Femur (tissue), 1 donor: ENCODE data around the gene HERC2.
"Not testable (repeated sequence)": the region's sequence is repeated elsewhere in the genome, so short reads cannot be mapped to it uniquely, and the experiment has no call there.

ENCODE experiments used
- DNase-seq: peaks from one replicate; pipeline ENCODE4 v3.0.0-alpha.2; 2017

HERC2 gene

GRCh38 chr15:28322129-28322588 is at the start of gene HERC2:
Gene HERC2, minus strand, starts transcription at chr15:28322179. Its CDS starts 746 bp downstream, at chr15:28321433.
- DNase-seq = not testable (repeated sequence)

- not testable (repeated sequence) for DNase-seq
These were observed 43.5 kb upstream of the HERC2 start for GRCh38 chr15:28365502-28365901.

GRCh38 chr15:28357984-28358383 is 36.0 kb upstream of the HERC2 start, which contains the start of gene GOLGA6L24:
Gene GOLGA6L24, minus strand, starts transcription at chr15:28358084. Its CDS starts 61 bp downstream, at chr15:28358023.
- not testable (repeated sequence) for DNase-seq

GRCh38 chr15:28321358-28322078 is 461 bp downstream of the HERC2 start:
- DNase-seq = not testable (repeated sequence)

GRCh38 chr15:28319725-28320124 is 2.3 kb downstream of the HERC2 start:
- DNase-seq = not testable (repeated sequence)

- not testable (repeated sequence) for DNase-seq
These were observed 3.2 kb downstream of the HERC2 start for GRCh38 chr15:28318828-28319227.

GRCh38 chr15:28318122-28318521 is 3.9 kb downstream of the HERC2 start:
- DNase-seq = not testable (repeated sequence)

- DNase-seq = not testable (repeated sequence)
These were observed 5.0 kb downstream of the HERC2 start for GRCh38 chr15:28316958-28317357.

GRCh38 chr15:28310454-28310853 is 11.5 kb downstream of the HERC2 start:
- DNase-seq = not testable (repeated sequence)

- not testable (repeated sequence) for DNase-seq
These were observed 13.3 kb downstream of the HERC2 start for GRCh38 chr15:28308718-28309117.

GRCh38 chr15:28305700-28306099 is 16.3 kb downstream of the HERC2 start:
- DNase-seq = not testable (repeated sequence)

GRCh38 chr15:28297434-28297833 is 24.5 kb downstream of the HERC2 start:
- DNase-seq = not testable (repeated sequence)

- not testable (repeated sequence) for DNase-seq
These were observed 25.2 kb downstream of the HERC2 start for GRCh38 chr15:28296814-28297213.

- DNase-seq = not testable (repeated sequence)
These were observed 26.9 kb downstream of the HERC2 start for GRCh38 chr15:28295009-28295563.

- DNase-seq = not testable (repeated sequence)
These were observed 27.4 kb downstream of the HERC2 start for GRCh38 chr15:28294560-28294959.

- DNase-seq = no peak
These were observed 32.1 kb downstream of the HERC2 start for GRCh38 chr15:28289694-28290463.

- DNase-seq = not testable (repeated sequence)
These were observed 32.9 kb downstream of the HERC2 start for GRCh38 chr15:28288830-28289693.

GRCh38 chr15:28286659-28287058 is 35.3 kb downstream of the HERC2 start:
- DNase-seq = not testable (repeated sequence)

GRCh38 chr15:28286031-28286430 is 35.9 kb downstream of the HERC2 start:
- DNase-seq = no peak

GRCh38 chr15:28281876-28282275 is 40.1 kb downstream of the HERC2 start:
- DNase-seq = no peak

GRCh38 chr15:28274635-28275034 is 47.3 kb downstream of the HERC2 start:
- no peak for DNase-seq
